HG03108 (cell line): Measurements from ENCODE around the gene WDFY2.

Source experiments
- ATAC-seq: cut with Tn5 transposase; IDR thresholded peaks from one replicate; pipeline ENCODE4 v1.9.1; 2021; ENCODE audit warnings: moderate library complexity; ENCODE audit not compliant: unreplicated experiment

The WDFY2 gene

GRCh38 chr13:51697855-51698254, 113.6 kb downstream of the WDFY2 start:
- ATAC-seq = no peak

- ATAC-seq = no peak
Measured at GRCh38 chr13:51698352-51698751, 114.1 kb downstream of the WDFY2 start.

- peak; percentile 87 for ATAC-seq
Measured at GRCh38 chr13:51704399-51705313, 120.4 kb downstream of the WDFY2 start.

DNA sequence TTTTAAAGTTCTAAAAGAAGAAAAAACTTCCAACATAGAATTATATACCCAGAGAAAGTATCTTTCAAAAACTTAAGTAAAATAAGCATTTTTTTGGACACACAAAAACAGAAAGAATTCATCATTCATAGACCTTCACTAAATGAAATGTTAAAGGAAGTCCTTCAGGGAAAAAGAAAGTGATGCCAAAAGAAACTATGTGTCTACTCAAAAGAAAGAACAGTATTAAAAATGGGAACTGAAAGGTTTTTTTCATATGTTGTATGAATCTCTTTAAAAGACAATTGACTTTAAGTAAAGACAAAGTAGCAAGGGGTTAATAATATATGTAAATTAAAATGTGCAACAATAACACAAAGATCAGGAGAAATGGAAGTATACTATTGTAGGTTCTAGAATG, 123.2 kb downstream of the WDFY2 start:
- no peak for ATAC-seq

- no peak for ATAC-seq
Measured at GRCh38 chr13:51713807-51714206, 129.5 kb downstream of the WDFY2 start.

- peak; percentile 56 for ATAC-seq
Measured at GRCh38 chr13:51714663-51715168, 130.5 kb downstream of the WDFY2 start.

DNA sequence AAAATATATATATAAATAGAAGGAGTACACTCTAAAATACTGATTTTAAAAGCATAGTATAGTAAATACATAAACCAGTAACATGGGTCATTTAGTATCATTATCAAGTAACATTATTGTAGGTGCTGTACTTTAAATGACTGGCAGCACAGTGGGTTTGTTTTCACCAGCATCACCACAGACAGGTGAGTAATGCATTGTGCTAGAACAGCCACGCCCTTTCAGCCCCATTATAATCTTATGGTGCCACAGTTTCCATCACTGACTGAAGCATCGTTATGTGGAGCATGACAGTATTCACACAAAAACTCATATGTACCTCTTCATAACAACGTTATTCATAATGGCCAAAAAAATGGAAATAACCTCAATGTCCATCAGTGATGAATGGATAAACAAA, 131.4 kb downstream of the WDFY2 start:
- no peak for ATAC-seq

DNA sequence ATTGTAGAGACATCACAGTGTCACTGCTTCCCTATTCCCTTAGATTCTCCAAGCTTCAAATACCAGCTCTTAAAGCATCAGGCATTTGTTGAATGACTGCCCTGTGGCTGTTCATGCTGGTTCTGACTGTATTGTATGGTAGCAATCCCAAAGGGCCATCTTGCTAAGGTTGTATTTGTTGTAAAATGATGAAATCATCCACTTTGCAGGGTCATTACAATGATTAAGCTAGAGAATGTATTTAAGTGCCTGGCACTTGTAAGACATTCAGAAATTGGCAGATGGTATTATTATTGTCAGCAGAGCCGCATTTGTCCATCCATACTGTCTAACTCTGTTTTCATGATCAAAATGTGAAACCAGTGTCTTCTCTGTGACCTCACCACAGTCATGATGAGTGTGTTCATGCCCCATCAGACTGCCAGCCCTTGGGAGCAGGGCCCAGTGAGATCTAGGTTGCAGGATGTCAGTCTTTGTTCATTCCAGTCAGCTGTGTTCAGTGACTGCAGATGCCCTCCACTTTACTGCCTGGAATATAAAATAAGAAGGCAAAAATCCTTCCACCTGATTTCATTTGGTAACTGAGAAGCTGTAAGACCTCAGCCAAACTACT, 133.6 kb downstream of the WDFY2 start:
- no peak for ATAC-seq

- ATAC-seq = no peak
Measured at GRCh38 chr13:51719394-51719793, 135.1 kb downstream of the WDFY2 start.

DNA sequence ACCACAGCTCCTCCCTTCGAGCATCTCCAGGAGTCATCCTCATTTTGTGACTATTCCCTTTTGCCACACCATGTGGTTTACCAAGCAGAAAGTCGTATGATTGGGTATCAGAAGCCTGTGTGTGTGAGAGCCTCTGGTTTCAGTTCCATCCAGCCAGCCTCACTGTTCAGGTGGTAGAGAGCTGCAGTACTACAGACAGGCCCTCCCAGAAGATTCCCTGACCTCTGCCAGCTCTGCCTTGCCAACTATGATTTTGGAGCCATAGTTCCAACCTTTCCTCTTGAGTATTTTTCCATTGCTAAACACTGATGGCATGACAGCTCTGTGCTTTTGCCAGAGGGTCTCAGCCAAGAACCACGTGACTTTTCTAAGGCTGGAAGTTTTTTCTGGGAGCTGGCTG, 137.2 kb downstream of the WDFY2 start:
- peak; percentile 79 for ATAC-seq

- ATAC-seq = no peak
Measured at GRCh38 chr13:51723529-51723928, 139.3 kb downstream of the WDFY2 start.

- ATAC-seq = no peak
Measured at GRCh38 chr13:51724721-51725120, 140.5 kb downstream of the WDFY2 start.

DNA sequence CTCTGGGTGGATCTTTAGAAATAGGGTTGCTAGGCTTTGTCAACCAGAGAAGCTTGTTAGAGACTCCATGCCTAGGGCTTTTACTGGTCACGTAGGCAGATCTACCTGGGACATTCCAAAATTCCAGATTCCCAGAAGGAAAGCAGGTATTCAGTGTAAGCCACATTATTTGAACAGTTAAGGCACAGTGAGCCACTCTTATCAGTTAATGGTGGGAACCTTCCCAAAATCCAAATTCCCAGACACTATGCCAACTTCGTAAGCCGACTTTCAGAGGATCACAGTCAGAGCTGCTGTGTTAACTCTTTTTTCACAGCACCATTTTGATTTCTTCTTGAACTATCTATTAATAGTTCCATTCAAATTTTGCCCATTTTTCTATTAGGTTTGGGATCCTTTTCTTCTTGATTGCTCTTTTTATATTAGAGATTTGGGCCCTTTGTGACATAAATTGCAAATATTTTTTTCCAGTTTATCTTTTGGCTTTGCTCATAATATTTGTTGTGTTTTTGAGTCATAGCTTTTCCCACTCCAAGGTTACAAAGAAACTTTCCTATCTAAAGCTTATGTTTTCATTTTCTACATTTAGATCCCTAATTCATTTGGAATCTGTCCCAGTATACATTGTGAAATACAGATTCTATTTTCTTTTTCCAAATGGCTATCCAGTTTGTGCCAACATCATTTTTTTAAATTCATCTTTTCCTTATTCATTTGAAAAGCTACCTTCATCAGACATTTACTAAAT, 142.4 kb downstream of the WDFY2 start:
- no peak for ATAC-seq

GRCh38 chr13:51727634-51728274, 143.5 kb downstream of the WDFY2 start:
- ATAC-seq = no peak

DNA sequence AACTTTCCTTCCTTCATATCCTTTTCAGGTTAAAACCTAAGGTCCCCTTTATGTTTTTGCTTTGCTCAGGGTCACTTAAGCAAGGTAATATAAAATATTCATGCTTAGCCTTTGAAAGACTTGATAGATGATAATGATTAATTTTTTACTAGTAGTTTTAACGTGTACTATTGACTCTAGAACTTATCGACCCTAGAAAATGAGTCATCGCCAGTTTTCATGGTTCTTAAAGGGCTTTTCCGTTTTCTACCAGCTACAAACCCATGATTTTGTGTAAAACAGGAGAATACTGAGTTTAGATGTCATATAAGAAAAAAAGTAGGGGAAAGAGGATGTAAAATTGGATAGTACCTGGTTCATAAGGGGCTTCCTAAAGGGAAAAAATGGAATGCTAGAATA, 144.0 kb downstream of the WDFY2 start:
- ATAC-seq = no peak

DNA sequence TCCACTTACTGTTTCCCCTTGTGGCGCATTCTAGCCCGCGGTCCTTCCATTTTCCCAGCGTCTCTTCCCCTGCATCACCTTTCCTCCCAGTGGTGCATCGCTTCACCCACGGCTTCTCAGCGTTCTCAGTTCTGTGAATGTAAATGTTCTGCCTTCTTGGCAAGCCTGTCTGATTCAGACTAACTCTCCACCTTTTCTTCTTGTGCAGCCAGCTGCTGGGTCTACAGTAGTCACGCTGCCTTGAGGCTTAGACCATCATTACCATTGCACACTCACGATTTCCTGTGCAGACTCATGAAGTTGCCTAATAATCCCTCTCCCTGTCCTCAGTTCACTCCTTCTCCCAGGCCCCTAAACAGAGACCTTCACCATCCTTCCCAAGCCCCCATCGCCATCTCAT, 144.7 kb downstream of the WDFY2 start:
- no peak for ATAC-seq

- no peak for ATAC-seq
Measured at GRCh38 chr13:51729866-51730553, 145.7 kb downstream of the WDFY2 start.

DNA sequence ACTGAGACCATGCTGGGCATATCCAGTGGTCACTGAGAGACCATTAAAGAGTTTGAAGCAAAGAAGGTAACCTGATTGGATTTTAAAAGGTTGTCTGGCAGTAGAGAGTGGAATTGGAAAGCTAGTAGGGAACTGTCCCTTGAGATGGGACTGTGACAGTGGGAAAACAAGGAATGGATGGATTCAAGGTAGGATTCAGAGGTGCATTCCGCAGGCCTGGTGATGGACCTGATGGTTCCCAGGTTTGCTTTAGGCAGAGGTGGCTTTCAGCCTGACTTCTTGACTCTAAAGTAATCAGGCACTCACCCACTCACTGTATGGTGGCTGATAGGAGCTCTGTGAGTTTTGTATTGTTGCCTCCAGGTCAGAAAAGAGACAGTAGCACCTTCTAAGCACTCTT, 146.7 kb downstream of the WDFY2 start:
- ATAC-seq = no peak

DNA sequence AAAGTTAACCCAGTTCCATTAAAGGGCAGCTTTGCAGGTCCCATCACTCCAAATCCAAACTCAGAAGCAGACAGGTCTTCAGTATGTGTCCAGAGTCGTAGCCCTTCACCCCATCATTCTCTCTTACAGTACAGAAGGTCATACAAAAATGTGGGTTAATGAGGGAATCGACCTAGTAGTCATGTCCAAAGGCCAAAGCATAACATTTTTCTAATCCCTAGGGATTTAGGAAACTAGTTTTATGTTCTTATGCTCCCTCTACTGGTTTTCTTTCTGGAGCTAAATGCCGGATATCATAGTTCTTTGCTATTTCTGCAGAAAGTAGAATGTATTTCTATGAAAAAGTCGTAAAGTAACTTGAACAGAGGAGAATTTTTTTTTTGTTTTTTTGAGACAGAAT, 147.5 kb downstream of the WDFY2 start:
- ATAC-seq = no peak
